Keratinocyte (primary cell): ENCODE measurements around the gene PRKRA. TPM values are rescaled to one million over a fixed set of nuclear protein-coding genes. Genes with fewer than 3 reads are reported as not detected.
A peak's percentile ranks its signal among the peaks of the same experiment; 100 is the strongest.
"Not testable (repeated sequence)": the region's sequence is repeated elsewhere in the genome, so short reads cannot be mapped to it uniquely, and the experiment has no call there.

Experiments
- DNase-seq: peaks from one replicate; pipeline ENCODE4 v3.0.0-alpha.2; 2011; ENCODE audit warnings: low read depth, missing footprints, low spot score
- FAIRE-seq: peaks from 2 replicates; lab custom pipeline; 2011; peaks lifted over from hg19 to GRCh38; lab: Jason Lieb, UNC
- H2AFZ ChIP-seq: 2 replicates; pipeline ENCODE4 v1.6.0; 2012; ENCODE audit warnings: low read length, control low read depth, inconsistent platforms; ENCODE audit not compliant: control insufficient read depth
- H3K27ac ChIP-seq: 2 replicates; pipeline ENCODE4 v1.5.1; 2011; ENCODE audit warnings: low read length; ENCODE audit not compliant: control insufficient read depth, insufficient read depth
- H3K27me3 ChIP-seq: 3 replicates; pipeline ENCODE4 v1.6.0; 2011; ENCODE audit warnings: low read length; ENCODE audit not compliant: control insufficient read depth, insufficient read depth; ENCODE audit errors: extremely low read depth
- H3K36me3 ChIP-seq, 2 experiments: 2 replicates in 1 of 2; 3 replicates in 1 of 2; pipeline ENCODE4 v1.5.1; 2011; ENCODE audit warnings: low read length in 2 of 2, mild to moderate bottlenecking in 1 of 2; ENCODE audit not compliant: control insufficient read depth in 2 of 2, insufficient read depth in 2 of 2; ENCODE audit errors: extremely low read depth in 1 of 2
- H3K4me1 ChIP-seq: 3 replicates; pipeline ENCODE4 v1.5.1; 2011; ENCODE audit warnings: low read length; ENCODE audit not compliant: control insufficient read depth, insufficient read depth; ENCODE audit errors: extremely low read depth
- H3K4me2 ChIP-seq: 3 replicates; pipeline ENCODE4 v1.6.0; 2011; ENCODE audit warnings: low read depth, low read length; ENCODE audit not compliant: control insufficient read depth, insufficient read depth; ENCODE audit errors: extremely low read depth
- H3K4me3 ChIP-seq, 3 experiments: fragments of 200-600 bp in 1 of 3; sonication (generic) in 1 of 3; 2 replicates in 2 of 3; 3 replicates in 1 of 3; pipeline ENCODE4 v1.5.1; 2011 to 2016; ENCODE audit warnings: low read length in 3 of 3, mild to moderate bottlenecking in 3 of 3, control low read depth in 2 of 3, inconsistent platforms in 1 of 3, low read depth in 1 of 3, mixed read lengths in 1 of 3, mixed run types in 1 of 3, moderate library complexity in 1 of 3; ENCODE audit not compliant: control insufficient read depth in 2 of 3, insufficient read depth in 2 of 3; ENCODE audit errors: extremely low read depth in 1 of 3
- H3K79me2 ChIP-seq: 2 replicates; pipeline ENCODE4 v1.6.0; 2012; ENCODE audit warnings: low read length; ENCODE audit not compliant: control insufficient read depth, insufficient read depth
- H3K9ac ChIP-seq: 3 replicates; pipeline ENCODE4 v1.6.0; 2011; ENCODE audit warnings: low read length; ENCODE audit not compliant: control insufficient read depth, insufficient read depth; ENCODE audit errors: extremely low read depth
- H3K9me1 ChIP-seq: 3 replicates; pipeline ENCODE4 v1.6.0; 2011; ENCODE audit warnings: low read length; ENCODE audit not compliant: control insufficient read depth, insufficient read depth; ENCODE audit errors: extremely low read depth
- H3K9me3 ChIP-seq: 2 replicates; pipeline ENCODE4 v1.5.1; 2012; ENCODE audit warnings: low read depth, low read length; ENCODE audit not compliant: control insufficient read depth
- H4K20me1 ChIP-seq: 3 replicates; pipeline ENCODE4 v1.6.0; 2011; ENCODE audit warnings: low read length; ENCODE audit not compliant: control insufficient read depth, insufficient read depth; ENCODE audit errors: extremely low read depth
- CTCF ChIP-seq, 3 experiments: IDR thresholded peaks in 1 of 3; conservative IDR thresholded peaks in 1 of 3; optimal IDR thresholded peaks in 1 of 3; 2 replicates in 2 of 3; 3 replicates in 1 of 3; pipeline versions ENCODE3 to v1.5.1; 2011; ENCODE audit warnings: low read length in 3 of 3, mild to moderate bottlenecking in 3 of 3, moderate library complexity in 2 of 3, control low read depth in 1 of 3, inconsistent platforms in 1 of 3; ENCODE audit not compliant: insufficient read depth in 2 of 3; ENCODE audit errors: extremely low read depth in 1 of 3
- EZH2 ChIP-seq: IDR thresholded peaks from one replicate; pipeline ENCODE4 v1.6.1; 2012; ENCODE audit warnings: inconsistent platforms, mild to moderate bottlenecking, low read length, moderate library complexity
- dilution Hi-C: fragments of 300-500 bp; cut with MboI; formaldehyde crosslinking; loops from one replicate; pipeline ENCODE4 v1.7.0; 2020; ENCODE audit warnings: low sequenced_read_pairs; ENCODE audit not compliant: extremely low pct_ligation_motif_present
- polyA plus RNA-seq, 5 experiments: library from polyadenylated mRNA; depleted of rRNA in 3 of 5; stranded (reverse) in 3 of 5; stranded (forward) in 1 of 5; unstranded in 1 of 5; fragments of >200 nt; gene quantifications; 1 replicate in 1 of 5; 2 replicates in 3 of 5; 3 replicates in 1 of 5; pipeline versions ENCODE4 v1.2.1 to v1.2.3, GENCODE V29; 2011 to 2012; ENCODE audit warnings: missing spikeins in 2 of 5, low read depth in 1 of 5, low replicate concordance in 1 of 5

PRKRA gene
- polyA plus RNA-seq, 1 donor (not counting 4 experiments of a cell fraction or from before 2014, with no cell fraction given): 38.4 TPM

- no peaks in the 10 kb centered on the region for H4K20me1 ChIP-seq
- no peak overlapping the region for H2AFZ ChIP-seq
- no peaks in the 10 kb centered on the region for H3K9me3 ChIP-seq
- peaks cover 2% of the 10 kb centered on the region for H3K9me1 ChIP-seq
- peaks cover 8% of the 10 kb centered on the region for H3K79me2 ChIP-seq
- H3K4me3 ChIP-seq: no peak overlapping the region
- H3K36me3 ChIP-seq: peaks cover 3 to 23% of the 10 kb centered on the region in 2 experiments
- DNase-seq: no peak
- no peak for FAIRE-seq
- no peaks in the 10 kb centered on the region for H3K27me3 ChIP-seq
- no peak overlapping the region for H3K27ac ChIP-seq
- H3K4me1 ChIP-seq: peaks cover 11% of the 10 kb centered on the region
- no peak overlapping the region for H3K4me2 ChIP-seq
- TF ChIP-seq EZH2 (no peak), CTCF (optimal IDR thresholded peaks at IDR 0.05 in 1 of 3, IDR thresholded peaks at IDR 0.05 in 1 of 3, conservative IDR thresholded peaks at IDR 0.05 in 1 of 3; ENCODE audit: extremely low read depth in 1 of 3, insufficient read depth in 2 of 3, low read length in 3 of 3) (no peak)
- dilution Hi-C loops: no loop called here
- H3K9ac ChIP-seq: no peak overlapping the region
Measured at GRCh38 chr2:178425255-178425827, 25.6 kb downstream of the PRKRA start.

- H3K4me2 ChIP-seq, DNase-seq, H3K4me3 ChIP-seq, dilution Hi-C loops, FAIRE-seq, H4K20me1 ChIP-seq, H2AFZ ChIP-seq, H3K9me3 ChIP-seq, H3K9me1 ChIP-seq, H3K9ac ChIP-seq, H3K27ac ChIP-seq, H3K79me2 ChIP-seq, H3K27me3 ChIP-seq: not testable (repeated sequence)
- H3K4me1 ChIP-seq: peaks cover 14% of the 10 kb centered on the region
- peaks cover 1 to 16% of the 10 kb centered on the region in 2 experiments for H3K36me3 ChIP-seq
Measured at GRCh38 chr2:178423746-178424145, 27.2 kb downstream of the PRKRA start.

DNA sequence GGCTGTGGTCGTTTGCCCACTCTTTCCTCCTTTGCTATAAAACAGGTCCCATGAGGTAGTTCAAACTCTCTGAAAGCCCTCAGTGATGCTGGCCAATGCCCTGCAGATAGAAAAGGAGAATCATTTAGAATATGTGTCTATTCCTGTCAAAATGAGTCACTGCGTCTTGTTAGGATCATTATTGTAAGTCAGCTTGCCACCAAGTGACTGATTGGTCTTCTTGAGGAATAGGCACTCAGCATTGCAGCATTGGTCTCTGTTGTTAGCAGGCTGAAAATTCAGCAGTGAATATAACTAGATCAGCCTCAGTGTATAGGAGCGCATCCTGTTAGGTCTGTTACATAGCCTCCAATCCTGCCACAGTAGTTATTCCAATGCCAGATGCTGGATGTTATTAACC lies 28.9 kb downstream of the PRKRA start:
- Histone ChIP-seq H3K9me3 (no peaks in the 10 kb centered on the region), H3K79me2 (peaks cover 8% of the 10 kb centered on the region), H3K36me3 (peaks cover 0 to 6% of the 10 kb centered on the region in 2 experiments), H3K27me3 (no peaks in the 10 kb centered on the region), H3K9me1 (no peaks in the 10 kb centered on the region), H2AFZ (no peak overlapping the region), H3K27ac (no peak overlapping the region), H3K4me2 (no peak overlapping the region), H4K20me1 (no peaks in the 10 kb centered on the region), H3K4me3 (no peak overlapping the region), H3K9ac (no peak overlapping the region), H3K4me1 (peaks cover 31% of the 10 kb centered on the region)
- TF ChIP-seq EZH2: no peak
- TF ChIP-seq CTCF (optimal IDR thresholded peaks at IDR 0.05 in 1 of 3, IDR thresholded peaks at IDR 0.05 in 1 of 3, conservative IDR thresholded peaks at IDR 0.05 in 1 of 3; ENCODE audit: extremely low read depth in 1 of 3, insufficient read depth in 2 of 3, low read length in 3 of 3): no peak
- DNase-seq (no peak), FAIRE-seq (peak; percentile 67)
- dilution Hi-C loops: no loop called here
